Memory B cell (primary cell): ENCODE results near the gene TMTC1.

Source experiments
- ATAC-seq: fragments of 150-1000 bp; cut with Tn5 transposase; 2 replicates; pipeline ENCODE4 v1.10.0; 2021; ENCODE audit warnings: low read depth, mild to moderate bottlenecking, moderate library complexity
- DNase-seq, 2 donors: peaks; one replicate each; pipeline ENCODE4 v3.0.0; 2022; ENCODE audit warnings: low spot score in 2 of 2
- H3K27ac Mint-ChIP-seq: one replicate; pipeline ENCODE4 v1.8.0; 2022; ENCODE audit warnings: mild to moderate bottlenecking, moderate library complexity, mixed read lengths
- H3K27me3 Mint-ChIP-seq: one replicate; pipeline ENCODE4 v1.8.0; 2022; ENCODE audit warnings: mixed read lengths
- H3K36me3 Mint-ChIP-seq: one replicate; pipeline ENCODE4 v1.8.0; 2022; ENCODE audit warnings: mild to moderate bottlenecking, mixed read lengths
- H3K4me1 Mint-ChIP-seq: one replicate; pipeline ENCODE4 v1.8.0; 2022; ENCODE audit warnings: mixed read lengths
- H3K4me3 Mint-ChIP-seq: one replicate; pipeline ENCODE4 v1.8.0; 2022; ENCODE audit warnings: mild to moderate bottlenecking, moderate library complexity, mixed read lengths
- H3K9me3 Mint-ChIP-seq: one replicate; pipeline ENCODE4 v1.8.0; 2022; ENCODE audit warnings: mixed read lengths

The TMTC1 gene

GRCh38 chr12:29762637-29763300 lies 21.0 kb downstream of the TMTC1 start:
- Mint-ChIP-seq H3K4me1 (no peaks in the 10 kb centered on the region), H3K9me3 (no peaks in the 10 kb centered on the region), H3K27ac (no peak overlapping the region), H3K4me3 (no peak overlapping the region), H3K27me3 (no peaks in the 10 kb centered on the region), H3K36me3 (no peaks in the 10 kb centered on the region)
- ATAC-seq (no peak), DNase-seq (no peak)

- H3K36me3 Mint-ChIP-seq: no peaks in the 10 kb centered on the region
- peaks cover 2% of the 10 kb centered on the region for H3K9me3 Mint-ChIP-seq
- ATAC-seq (no peak), DNase-seq (no peak)
- H3K27me3 Mint-ChIP-seq: no peaks in the 10 kb centered on the region
- H3K4me3 Mint-ChIP-seq: no peak overlapping the region
- H3K27ac Mint-ChIP-seq: no peak overlapping the region
- no peaks in the 10 kb centered on the region for H3K4me1 Mint-ChIP-seq
These were observed 23.8 kb downstream of the TMTC1 start for GRCh38 chr12:29759950-29760349.

DNA sequence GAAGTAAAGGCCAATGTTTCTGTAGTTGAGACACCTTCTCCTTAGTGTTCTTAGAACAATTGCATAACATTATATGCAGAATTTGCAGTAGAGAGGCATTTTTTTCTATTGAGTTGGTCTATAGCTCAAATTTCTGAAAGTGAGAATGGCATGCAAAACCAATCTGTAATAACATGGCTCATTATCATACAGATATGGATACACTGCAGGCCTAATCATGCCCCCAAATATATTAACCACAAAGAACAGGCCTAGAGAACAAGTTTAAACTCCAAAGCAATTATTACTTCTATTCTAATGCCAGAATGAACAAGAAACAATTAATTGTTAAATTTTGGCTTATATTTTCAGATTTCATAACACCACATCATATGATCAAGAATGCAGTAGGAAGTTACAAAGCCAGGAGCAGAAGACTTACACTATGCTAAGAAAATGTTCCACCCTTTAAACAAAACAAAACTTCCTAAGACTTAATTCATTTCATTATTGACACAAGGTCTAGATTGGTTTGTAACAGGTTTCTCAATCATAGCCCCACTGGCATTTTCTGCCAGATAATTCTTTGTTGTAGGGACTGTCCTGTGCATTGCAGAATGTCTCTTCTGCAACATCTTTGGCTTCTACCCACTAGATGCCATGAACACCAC lies 26.9 kb downstream of the TMTC1 start:
- Mint-ChIP-seq H3K4me1 (no peaks in the 10 kb centered on the region), H3K27ac (no peak overlapping the region), H3K4me3 (no peak overlapping the region), H3K36me3 (no peaks in the 10 kb centered on the region), H3K27me3 (no peaks in the 10 kb centered on the region), H3K9me3 (peaks cover 2% of the 10 kb centered on the region)
- ATAC-seq: no peak
- DNase-seq: no peak

- Mint-ChIP-seq H3K9me3 (peaks cover 4% of the 10 kb centered on the region), H3K27me3 (no peaks in the 10 kb centered on the region), H3K36me3 (no peaks in the 10 kb centered on the region), H3K4me3 (no peak overlapping the region), H3K4me1 (no peaks in the 10 kb centered on the region), H3K27ac (no peak overlapping the region)
- ATAC-seq (no peak), DNase-seq (no peak)
These were observed 29.2 kb downstream of the TMTC1 start for GRCh38 chr12:29754235-29755189.

- no peaks in the 10 kb centered on the region for H3K27me3 Mint-ChIP-seq
- no peaks in the 10 kb centered on the region for H3K4me1 Mint-ChIP-seq
- H3K4me3 Mint-ChIP-seq: no peak overlapping the region
- no peaks in the 10 kb centered on the region for H3K36me3 Mint-ChIP-seq
- peaks cover 3% of the 10 kb centered on the region for H3K9me3 Mint-ChIP-seq
- DNase-seq: no peak
- no peak overlapping the region for H3K27ac Mint-ChIP-seq
- ATAC-seq: no peak
These were observed 31.6 kb downstream of the TMTC1 start for GRCh38 chr12:29752121-29752520.

GRCh38 chr12:29751676-29752075 lies 32.1 kb downstream of the TMTC1 start:
- Mint-ChIP-seq H3K9me3 (peaks cover 3% of the 10 kb centered on the region), H3K4me3 (no peak overlapping the region), H3K4me1 (no peaks in the 10 kb centered on the region), H3K27ac (no peak overlapping the region), H3K36me3 (no peaks in the 10 kb centered on the region), H3K27me3 (no peaks in the 10 kb centered on the region)
- no peak for DNase-seq
- ATAC-seq: no peak

GRCh38 chr12:29750928-29751220 lies 32.9 kb downstream of the TMTC1 start:
- no peaks in the 10 kb centered on the region for H3K27me3 Mint-ChIP-seq
- no peak for ATAC-seq

GRCh38 chr12:29750131-29750927 lies 33.4 kb downstream of the TMTC1 start:
- ATAC-seq (no peak), DNase-seq (no peak)
- Mint-ChIP-seq H3K4me3 (no peak overlapping the region), H3K36me3 (no peaks in the 10 kb centered on the region), H3K27ac (no peak overlapping the region), H3K27me3 (no peaks in the 10 kb centered on the region), H3K4me1 (no peaks in the 10 kb centered on the region), H3K9me3 (peaks cover 3% of the 10 kb centered on the region)

More at GRCh38 chr12:29750928-29751220, 32.9 kb downstream of the TMTC1 start:
- Mint-ChIP-seq H3K36me3 (no peaks in the 10 kb centered on the region), H3K4me1 (no peaks in the 10 kb centered on the region), H3K4me3 (no peak overlapping the region), H3K27ac (no peak overlapping the region), H3K9me3 (peaks cover 3% of the 10 kb centered on the region)
- no peak for DNase-seq

DNA sequence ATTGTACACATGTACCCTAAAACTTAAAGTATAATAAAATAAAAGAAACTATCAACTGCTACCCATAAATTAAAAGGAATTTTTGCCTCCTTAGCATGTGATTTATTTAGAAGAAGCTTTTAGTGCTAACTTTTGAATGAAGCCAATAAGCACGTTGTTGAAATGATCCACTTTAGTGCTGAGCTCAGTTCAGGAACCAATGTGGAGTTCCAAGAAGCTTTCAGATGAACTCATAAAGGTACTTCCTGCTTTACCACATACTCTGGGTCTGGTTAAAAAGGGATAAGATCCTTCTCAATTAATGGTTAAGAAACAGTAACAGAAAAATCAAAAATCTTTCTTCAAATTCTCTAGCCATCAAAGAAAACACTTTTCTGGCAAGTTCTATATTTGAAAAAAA lies 39.4 kb downstream of the TMTC1 start:
- Mint-ChIP-seq H3K36me3 (no peaks in the 10 kb centered on the region), H3K27me3 (no peaks in the 10 kb centered on the region), H3K9me3 (no peaks in the 10 kb centered on the region), H3K4me1 (no peaks in the 10 kb centered on the region), H3K4me3 (no peak overlapping the region), H3K27ac (no peak overlapping the region)
- ATAC-seq (no peak), DNase-seq (no peak)

- Mint-ChIP-seq H3K4me3 (no peak overlapping the region), H3K4me1 (no peaks in the 10 kb centered on the region), H3K36me3 (no peaks in the 10 kb centered on the region), H3K27ac (no peak overlapping the region), H3K9me3 (no peaks in the 10 kb centered on the region), H3K27me3 (no peaks in the 10 kb centered on the region)
- no peak for ATAC-seq
- DNase-seq: no peak
These were observed 39.9 kb downstream of the TMTC1 start for GRCh38 chr12:29743801-29744200.

DNA sequence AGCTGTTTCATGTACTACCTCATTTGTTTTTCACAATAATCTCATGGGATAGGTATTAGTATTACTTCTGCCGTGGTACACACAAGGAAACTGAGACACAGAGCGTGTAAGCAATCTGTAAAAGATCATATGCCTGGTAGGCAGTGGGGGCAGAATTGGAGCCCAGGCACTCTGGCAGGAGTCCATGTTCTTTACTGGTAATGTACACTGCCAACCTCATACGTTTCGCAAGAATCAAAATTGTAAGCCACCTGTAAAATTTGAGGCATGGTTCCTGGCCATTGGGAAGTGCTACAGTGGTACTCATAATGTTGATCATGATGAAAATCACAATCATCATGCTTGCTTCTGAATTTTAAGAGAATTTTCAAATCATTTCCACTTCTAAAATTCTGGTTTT lies 40.7 kb downstream of the TMTC1 start:
- DNase-seq: no peak

DNA sequence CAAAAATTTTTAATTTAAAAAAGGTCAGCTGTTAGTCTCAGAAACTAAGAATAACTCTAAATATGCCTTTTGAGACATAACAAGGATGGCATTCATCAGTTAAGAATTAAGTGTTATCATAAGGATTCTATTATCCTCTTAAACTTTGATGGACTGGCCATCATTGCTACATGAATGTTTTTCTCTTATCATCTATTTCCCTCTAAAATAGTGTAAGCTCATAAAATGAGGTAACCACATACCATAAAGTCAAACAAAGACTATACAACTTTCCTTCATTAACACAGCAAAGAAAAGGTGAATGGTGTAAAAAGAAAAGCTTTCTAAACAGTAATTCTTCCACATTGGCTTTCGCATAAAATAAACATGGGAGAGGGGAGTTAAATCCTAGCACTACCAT lies 41.1 kb downstream of the TMTC1 start:
- Mint-ChIP-seq H3K4me3 (no peak overlapping the region), H3K36me3 (no peaks in the 10 kb centered on the region), H3K4me1 (no peaks in the 10 kb centered on the region), H3K9me3 (no peaks in the 10 kb centered on the region), H3K27ac (no peak overlapping the region), H3K27me3 (no peaks in the 10 kb centered on the region)
- no peak for ATAC-seq
- DNase-seq: no peak

More for the DNA sequence above, 40.7 kb downstream of the TMTC1 start:
- no peaks in the 10 kb centered on the region for H3K9me3 Mint-ChIP-seq
- H3K36me3 Mint-ChIP-seq: no peaks in the 10 kb centered on the region
- no peak overlapping the region for H3K4me3 Mint-ChIP-seq
- ATAC-seq: no peak
- H3K27me3 Mint-ChIP-seq: no peaks in the 10 kb centered on the region
- no peaks in the 10 kb centered on the region for H3K4me1 Mint-ChIP-seq
- no peak overlapping the region for H3K27ac Mint-ChIP-seq

DNA sequence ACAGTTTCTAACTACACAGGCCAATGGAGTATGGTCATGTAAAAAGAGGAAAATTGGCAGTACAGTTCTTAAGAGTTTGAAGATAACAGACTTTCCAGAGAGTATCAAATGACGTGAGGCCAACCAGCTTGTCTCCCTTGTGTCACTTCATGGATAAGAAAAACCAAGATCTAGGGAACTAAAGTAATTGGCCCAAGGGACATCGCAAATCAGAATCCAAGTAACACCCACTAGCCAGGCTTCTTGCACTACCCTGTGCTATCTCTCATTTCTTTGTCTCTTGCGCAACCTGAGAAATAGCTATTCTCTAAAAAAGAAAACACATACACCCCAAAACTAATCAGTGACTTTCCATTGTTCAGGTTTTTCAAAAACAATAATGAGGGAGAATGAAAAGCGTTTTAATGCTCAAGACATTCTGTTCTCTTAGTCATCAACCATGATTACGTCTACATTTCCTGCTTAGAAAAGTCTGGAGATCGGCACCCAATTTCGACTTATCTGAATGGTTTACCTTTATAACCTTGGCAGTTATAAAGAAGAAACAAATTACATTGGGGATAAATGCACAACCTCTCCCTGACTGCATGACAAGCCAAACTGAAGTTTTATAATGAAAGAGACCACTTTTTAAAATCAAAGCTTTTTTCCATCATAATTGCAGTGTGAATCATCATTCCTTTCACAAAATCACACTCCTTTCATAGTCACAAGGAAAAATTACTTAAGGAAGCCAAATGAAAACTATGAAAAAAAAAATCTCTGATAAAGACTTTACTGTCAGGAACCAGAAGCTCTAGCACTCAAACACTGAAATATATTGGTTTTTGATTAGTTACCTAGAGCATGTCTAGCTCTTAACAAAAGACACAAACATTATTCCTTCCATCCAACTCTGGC lies 42.1 kb downstream of the TMTC1 start:
- H3K4me3 Mint-ChIP-seq: no peak overlapping the region
- ATAC-seq: no peak
- H3K36me3 Mint-ChIP-seq: no peaks in the 10 kb centered on the region
- DNase-seq: no peak
- no peaks in the 10 kb centered on the region for H3K4me1 Mint-ChIP-seq
- no peaks in the 10 kb centered on the region for H3K9me3 Mint-ChIP-seq
- no peak overlapping the region for H3K27ac Mint-ChIP-seq
- H3K27me3 Mint-ChIP-seq: no peaks in the 10 kb centered on the region
